ENCODE data around the gene NPAS2. TPM values are rescaled to one million over a fixed set of nuclear protein-coding genes. Genes with fewer than 3 reads are reported as not detected.

NPAS2 gene
- total and polyA plus RNA-seq, 4 donors, result 5.9 to 17.1 (median 10.4) TPM

- ATAC-seq (ENCODE audit: insufficient read depth, low FRiP score) (peak; percentile 82), DNase-seq (peak; percentile 26 to 85 (median 61))
- H3K4me1 ChIP-seq (ENCODE audit: control insufficient read depth in 5 of 5, insufficient read depth in 5 of 5, low read length in 5 of 5), result peaks cover 0 to 11% (median 6%) of the 10 kb centered on the region in 5 donors
- 59 to 79% methylated on average over 16 of the region's 16 CpGs for WGBS, 2 donors
- peaks cover 0 to 3% (median 0%) of the 10 kb centered on the region in 4 donors for H3K9me3 ChIP-seq (ENCODE audit: control insufficient read depth in 4 of 4, insufficient read depth in 3 of 4, low read length in 3 of 4)
- H3K9ac ChIP-seq (ENCODE audit: insufficient read depth in 1 of 2, low read length in 2 of 2), result peak overlapping the region in 1 of 2 donors; percentile 49
- H3K4me3 ChIP-seq, result no peak overlapping the region
- H3K27ac ChIP-seq (ENCODE audit: low read depth in 1 of 2, low read length in 1 of 2), result peak overlapping the region in 1 of 2 donors; percentile 54
- TF ChIP-seq CTCF (IDR thresholded peaks at IDR 0.05; ENCODE audit: control extremely low read depth, extremely low read depth), result no peak
- no peaks in the 10 kb centered on the region for H3K36me3 ChIP-seq (ENCODE audit: control insufficient read depth in 4 of 4, insufficient read depth in 4 of 4, low read length in 4 of 4)
- H3K27me3 ChIP-seq (ENCODE audit: control insufficient read depth in 3 of 3, insufficient read depth in 3 of 3, low read length in 2 of 3), result no peaks in the 10 kb centered on the region
Observed at GRCh38 chr2:100957996-100958653, 138.2 kb downstream of the NPAS2 start.

GRCh38 chr2:100959225-100959880 lies 139.4 kb downstream of the NPAS2 start:
- ATAC-seq (ENCODE audit: insufficient read depth, low FRiP score) (no peak), DNase-seq (no peak)
- Histone ChIP-seq H3K4me3 (no peak overlapping the region), H3K27me3 (ENCODE audit: control insufficient read depth in 3 of 3, insufficient read depth in 3 of 3, low read length in 2 of 3) (no peaks in the 10 kb centered on the region), H3K4me1 (ENCODE audit: control insufficient read depth in 5 of 5, insufficient read depth in 5 of 5, low read length in 5 of 5) (peaks cover 0 to 11% (median 6%) of the 10 kb centered on the region in 5 donors), H3K27ac (ENCODE audit: low read depth in 1 of 2, low read length in 1 of 2) (no peak overlapping the region), H3K36me3 (ENCODE audit: control insufficient read depth in 4 of 4, insufficient read depth in 4 of 4, low read length in 4 of 4) (peaks cover 0 to 3% (median 0%) of the 10 kb centered on the region in 4 donors), H3K9me3 (ENCODE audit: control insufficient read depth in 4 of 4, insufficient read depth in 3 of 4, low read length in 3 of 4) (peaks cover 0 to 3% (median 0%) of the 10 kb centered on the region in 4 donors), H3K9ac (ENCODE audit: insufficient read depth in 1 of 2, low read length in 2 of 2) (no peak overlapping the region)
- TF ChIP-seq CTCF (IDR thresholded peaks at IDR 0.05; ENCODE audit: control extremely low read depth, extremely low read depth), result no peak
- 26 to 37% methylated on average over 6 of the region's 6 CpGs for WGBS, 2 donors

GRCh38 chr2:100960688-100961087 lies 140.7 kb downstream of the NPAS2 start:
- H3K36me3 ChIP-seq (ENCODE audit: control insufficient read depth in 4 of 4, insufficient read depth in 4 of 4, low read length in 4 of 4), result peaks cover 0 to 3% (median 0%) of the 10 kb centered on the region in 4 donors
- no peaks in the 10 kb centered on the region for H3K27me3 ChIP-seq (ENCODE audit: control insufficient read depth in 3 of 3, insufficient read depth in 3 of 3, low read length in 2 of 3)
- TF ChIP-seq CTCF (IDR thresholded peaks at IDR 0.05; ENCODE audit: control extremely low read depth, extremely low read depth), result no peak
- WGBS, 2 donors, result 94 to 95% methylated on average over 4 of the region's 4 CpGs
- no peak overlapping the region for H3K4me3 ChIP-seq
- no peak for ATAC-seq (ENCODE audit: insufficient read depth, low FRiP score)
- H3K9ac ChIP-seq (ENCODE audit: insufficient read depth in 1 of 2, low read length in 2 of 2), result no peak overlapping the region
- H3K4me1 ChIP-seq (ENCODE audit: control insufficient read depth in 5 of 5, insufficient read depth in 5 of 5, low read length in 5 of 5), result peaks cover 0 to 11% (median 4%) of the 10 kb centered on the region in 5 donors
- peaks cover 0 to 3% (median 0%) of the 10 kb centered on the region in 4 donors for H3K9me3 ChIP-seq (ENCODE audit: control insufficient read depth in 4 of 4, insufficient read depth in 3 of 4, low read length in 3 of 4)
- no peak for DNase-seq
- no peak overlapping the region for H3K27ac ChIP-seq (ENCODE audit: low read depth in 1 of 2, low read length in 1 of 2)
